HTR-8/SVneo (cell line): Measurements from ENCODE around the gene CLHC1.
"Not testable (repeated sequence)": the region's sequence is repeated elsewhere in the genome, so short reads cannot be mapped to it uniquely, and the experiment has no call there.

Source experiments
- DNase-seq: peaks from one replicate; pipeline ENCODE4 v3.0.0; 2011; ENCODE audit warnings: low spot score, mixed read lengths; ENCODE audit not compliant: insufficient read length
- FAIRE-seq: peaks from 2 replicates; lab custom pipeline; 2011; peaks lifted over from hg19 to GRCh38; lab: Jason Lieb, UNC

The CLHC1 gene

GRCh38 chr2:55156326-55156725 is 75.8 kb downstream of the CLHC1 start:
- no peak for DNase-seq
- FAIRE-seq, result no peak

DNA sequence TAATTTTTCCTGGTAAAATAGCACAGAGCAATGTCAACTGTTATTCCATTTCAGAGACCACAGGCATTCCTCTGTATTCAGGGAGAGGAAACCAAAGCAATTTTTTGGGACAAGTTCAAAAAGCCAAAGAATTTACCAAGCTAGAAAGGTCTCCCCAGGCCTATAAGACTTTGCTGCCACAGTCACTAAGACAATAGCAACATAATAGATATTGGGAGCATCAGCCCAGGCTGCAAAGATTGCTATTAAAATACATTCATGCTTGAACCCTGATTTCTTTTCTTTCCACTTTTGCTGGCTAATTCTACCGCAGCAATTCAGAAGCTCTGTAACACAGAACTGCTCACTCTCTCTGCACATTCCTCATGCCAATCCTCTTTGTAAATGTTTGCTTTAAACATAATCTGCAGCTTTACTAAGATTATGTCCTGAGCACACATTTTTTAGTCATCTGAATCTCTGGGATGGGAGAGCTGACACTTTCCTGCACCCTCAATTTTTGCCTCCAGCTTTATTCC is 76.3 kb downstream of the CLHC1 start:
- DNase-seq (no peak), FAIRE-seq (no peak)

GRCh38 chr2:55155206-55155605 is 76.9 kb downstream of the CLHC1 start:
- FAIRE-seq (no peak), DNase-seq (no peak)

DNA sequence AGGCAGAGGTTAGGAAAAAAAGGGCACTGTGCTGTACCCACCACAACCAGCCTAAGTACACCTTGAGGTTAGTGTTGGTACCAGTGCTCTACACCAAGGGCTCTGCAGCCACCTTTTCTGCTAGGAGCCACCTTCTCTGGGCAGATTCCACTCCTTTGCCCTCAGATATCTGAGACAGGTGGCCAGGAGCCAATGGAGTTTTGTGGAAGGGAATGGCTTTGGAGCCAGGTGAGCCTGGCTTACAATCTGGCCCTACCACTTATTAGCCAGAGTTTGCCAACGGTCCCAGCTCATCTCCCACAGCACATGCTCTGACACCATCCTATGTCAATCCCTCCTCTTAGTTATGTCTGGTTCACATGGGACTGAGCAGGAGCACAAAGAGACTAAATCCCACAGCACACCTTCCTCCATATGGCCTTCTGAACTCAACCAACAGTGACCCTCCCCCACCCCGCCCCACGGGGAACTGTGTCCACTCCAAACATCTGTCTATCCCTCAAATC is 77.5 kb downstream of the CLHC1 start:
- DNase-seq (no peak), FAIRE-seq (peak; percentile 42)

DNA sequence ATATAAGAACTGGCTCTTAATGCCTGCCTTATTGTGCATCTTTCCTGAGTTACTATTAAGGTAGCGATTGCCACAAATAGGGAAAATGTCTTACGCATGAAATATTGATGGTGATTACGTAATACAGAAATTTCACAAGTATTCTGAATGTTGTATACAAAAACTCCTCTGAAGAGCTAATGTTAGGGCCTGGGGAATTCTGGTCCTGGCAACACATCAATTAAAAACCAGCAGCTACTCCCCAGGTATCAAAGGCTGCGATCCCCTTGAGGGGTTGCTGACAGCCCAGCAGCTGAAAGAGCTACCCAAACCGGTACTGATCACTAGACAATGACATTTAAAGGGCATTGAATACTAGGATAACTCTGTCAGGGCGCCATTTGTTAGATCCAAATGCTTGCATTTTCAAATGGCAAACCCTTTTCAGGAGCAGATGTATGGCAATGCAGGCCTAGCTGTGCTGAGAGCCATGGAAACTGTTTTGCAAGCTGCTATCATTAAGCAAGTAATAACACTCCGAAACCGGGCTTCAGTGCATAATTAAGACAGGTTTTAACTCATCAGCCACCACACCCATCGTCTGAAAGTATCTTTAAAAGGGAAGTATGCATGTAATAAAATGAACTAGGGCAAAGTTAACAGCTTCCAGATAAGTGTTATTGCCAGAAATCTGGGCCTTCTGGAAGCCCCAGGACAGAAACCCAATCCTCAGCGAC is 78.4 kb downstream of the CLHC1 start:
- DNase-seq (no peak), FAIRE-seq (no peak)

DNA sequence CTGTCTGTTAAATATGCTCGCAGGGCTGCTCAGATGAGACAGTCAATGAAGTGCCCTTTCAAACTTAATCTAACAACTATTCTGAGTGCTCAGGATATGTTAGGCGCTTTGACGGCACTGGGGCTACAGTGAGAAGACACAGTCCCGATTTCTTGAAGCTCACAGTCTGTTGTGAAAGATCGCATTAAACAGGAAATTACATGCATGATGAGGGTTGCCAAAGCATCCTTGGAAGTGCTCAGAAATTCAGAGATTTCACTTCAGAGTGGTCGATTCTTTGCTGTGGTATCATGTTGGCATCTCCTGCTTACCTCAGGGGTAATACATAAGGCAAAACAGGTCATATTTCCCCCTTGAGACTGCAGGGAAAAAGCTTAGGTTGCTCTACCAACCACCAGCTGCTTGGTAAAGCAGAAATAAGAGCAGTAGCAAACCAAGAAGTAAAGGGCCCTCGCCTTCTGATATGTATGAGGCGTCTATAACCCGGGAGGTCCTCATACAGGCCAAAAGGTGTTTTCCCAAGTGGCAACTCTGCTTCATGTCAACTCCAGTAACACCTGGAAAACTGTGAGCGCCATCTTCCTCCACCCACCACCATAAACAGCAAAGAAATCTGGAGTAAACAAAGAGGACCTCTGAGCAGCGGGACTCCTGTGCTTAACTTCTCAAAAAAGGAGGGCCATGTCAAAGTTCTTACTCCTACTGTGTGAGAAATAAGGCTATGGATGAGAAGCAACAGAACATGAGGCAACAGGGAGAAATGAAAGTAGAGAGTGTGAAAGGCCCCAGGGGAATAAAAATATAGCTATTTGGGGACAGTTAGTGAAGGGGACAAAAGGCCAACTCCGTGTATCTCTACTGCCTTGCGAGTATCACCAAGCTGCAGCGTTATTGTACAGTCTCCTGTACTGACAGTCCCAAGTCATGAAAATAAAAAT is 79.3 kb downstream of the CLHC1 start:
- DNase-seq, result no peak
- no peak for FAIRE-seq

GRCh38 chr2:55151733-55152433 is 80.2 kb downstream of the CLHC1 start:
- no peak for FAIRE-seq

DNA sequence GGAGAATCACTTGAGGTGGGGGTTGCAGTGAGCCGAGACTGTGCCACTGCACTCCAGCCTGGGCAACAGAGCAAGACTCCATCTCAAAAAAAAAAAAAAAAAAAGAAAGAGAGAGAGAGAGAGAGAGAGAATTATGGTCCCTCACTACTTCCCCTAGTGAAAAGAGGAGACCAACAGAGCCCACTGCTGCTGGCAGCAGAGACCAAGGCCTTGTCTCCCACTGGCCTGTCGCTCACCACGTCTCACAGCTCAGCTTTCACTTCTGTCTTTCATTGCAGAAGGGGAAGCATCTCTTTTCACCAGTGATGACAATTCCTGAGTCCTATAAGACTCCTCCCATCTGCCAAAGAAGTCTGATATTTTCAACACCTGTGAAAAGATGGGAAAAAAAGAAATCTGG is 81.3 kb downstream of the CLHC1 start:
- DNase-seq, result no peak
- no peak for FAIRE-seq

More at GRCh38 chr2:55151733-55152433, 80.2 kb downstream of the CLHC1 start:
- no peak for DNase-seq

DNA sequence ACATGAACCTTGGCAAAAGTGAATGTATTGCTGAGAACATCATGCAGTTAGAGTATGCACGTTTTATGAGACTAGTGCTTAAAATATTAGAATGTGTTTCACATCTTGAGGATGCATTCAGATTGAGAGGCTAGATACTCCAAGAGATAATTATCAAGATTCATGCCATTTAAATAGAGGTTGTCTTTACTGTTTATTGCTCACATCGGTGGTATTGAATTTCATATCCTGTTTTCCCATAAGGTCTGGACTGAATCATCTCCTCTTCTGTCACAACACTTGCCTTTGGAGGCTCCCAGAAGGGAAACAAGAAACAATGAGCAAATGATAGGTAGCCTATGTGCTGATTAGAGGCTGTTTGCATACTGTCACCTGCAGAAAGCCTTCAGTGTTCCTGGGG is 83.8 kb downstream of the CLHC1 start:
- peak; percentile 16 for FAIRE-seq
- peak; percentile 63 for DNase-seq

DNA sequence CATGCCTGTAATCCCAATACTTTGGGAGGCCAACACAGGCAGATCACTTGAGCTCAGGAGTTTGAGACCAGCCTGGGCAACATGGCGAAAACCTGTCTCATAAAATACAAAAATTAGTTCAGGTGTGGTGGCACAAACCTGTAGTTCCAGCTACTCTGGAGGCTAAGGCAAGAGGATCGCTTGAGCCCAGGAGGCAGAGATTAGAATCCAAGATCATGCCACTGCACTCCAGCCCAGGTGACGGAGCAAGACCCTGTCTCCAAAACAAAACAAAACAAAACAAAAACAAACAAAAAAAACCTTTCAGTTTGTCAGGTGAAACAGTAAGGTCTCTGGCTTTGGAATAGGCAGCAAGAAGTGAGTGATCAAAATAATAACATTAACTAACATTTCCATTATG is 84.6 kb downstream of the CLHC1 start:
- DNase-seq, result no peak
- FAIRE-seq, result no peak

DNA sequence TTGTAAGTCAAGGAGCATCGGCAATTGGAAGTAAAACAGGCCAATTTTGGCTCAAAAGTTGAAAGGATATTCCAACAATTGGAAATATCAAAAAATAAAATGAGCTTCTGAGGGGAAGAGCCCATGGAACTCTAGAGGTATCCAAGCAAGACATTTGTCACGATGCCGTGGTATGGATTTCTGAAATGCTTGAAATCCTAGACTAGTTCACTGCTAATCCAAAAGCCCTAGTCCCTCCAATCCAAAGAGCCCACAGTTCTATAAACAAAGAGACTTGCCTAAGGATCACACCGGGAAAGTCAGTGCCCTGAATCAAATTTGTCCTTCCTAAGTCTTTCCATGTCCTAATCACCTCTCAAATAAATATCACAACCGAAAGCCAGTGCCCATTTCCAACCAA is 85.1 kb downstream of the CLHC1 start:
- FAIRE-seq, result no peak

GRCh38 chr2:55146263-55146662 is 85.8 kb downstream of the CLHC1 start:
- DNase-seq (no peak), FAIRE-seq (no peak)

More for the DNA sequence above, 85.1 kb downstream of the CLHC1 start:
- no peak for DNase-seq

GRCh38 chr2:55144922-55145820 is 86.9 kb downstream of the CLHC1 start:
- DNase-seq (no peak), FAIRE-seq (no peak)

GRCh38 chr2:55143706-55144105 is 88.4 kb downstream of the CLHC1 start:
- DNase-seq, FAIRE-seq: not testable (repeated sequence)

GRCh38 chr2:55142518-55142917 is 89.6 kb downstream of the CLHC1 start:
- no peak for DNase-seq
- no peak for FAIRE-seq

DNA sequence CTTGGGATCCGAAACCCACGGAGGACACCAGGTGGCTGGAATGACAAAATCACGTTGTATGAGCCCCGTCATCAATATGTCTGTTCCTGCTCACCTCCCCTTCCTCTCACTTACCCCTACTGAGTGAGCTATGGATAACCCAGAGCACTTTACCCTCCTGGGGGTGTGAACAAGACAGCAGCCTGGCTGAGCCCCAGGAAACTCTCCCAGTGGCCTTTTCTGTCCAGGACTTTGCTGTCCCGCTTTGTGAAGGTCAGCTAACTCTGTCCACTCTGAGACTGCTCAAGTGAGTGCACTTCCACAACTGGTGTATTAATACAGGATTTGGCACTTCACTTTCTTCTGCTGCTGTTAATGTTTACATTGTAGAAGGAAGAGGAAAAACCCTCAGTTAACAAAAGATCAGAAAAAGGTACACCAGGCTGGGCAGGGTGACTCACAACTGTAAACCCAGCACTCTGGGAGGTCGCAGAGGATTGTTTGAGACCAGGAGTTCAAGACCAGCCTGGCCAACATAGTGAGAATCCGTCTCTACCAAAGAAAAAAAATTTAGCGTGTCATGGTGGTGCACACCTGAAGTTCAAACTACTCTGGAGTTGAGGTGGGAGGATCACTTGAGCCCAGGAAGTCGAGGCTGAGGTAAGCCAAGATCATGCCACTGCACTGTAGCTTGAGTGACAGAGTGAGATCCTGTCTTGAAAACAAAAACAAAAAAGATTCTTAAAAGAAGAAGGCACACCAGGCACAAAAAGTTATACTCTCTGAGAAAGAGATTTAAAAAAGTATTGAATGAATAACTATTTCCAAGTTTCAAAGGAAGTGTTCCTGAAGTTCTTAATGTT is 90.3 kb downstream of the CLHC1 start:
- no peak for FAIRE-seq
- DNase-seq, result no peak

DNA sequence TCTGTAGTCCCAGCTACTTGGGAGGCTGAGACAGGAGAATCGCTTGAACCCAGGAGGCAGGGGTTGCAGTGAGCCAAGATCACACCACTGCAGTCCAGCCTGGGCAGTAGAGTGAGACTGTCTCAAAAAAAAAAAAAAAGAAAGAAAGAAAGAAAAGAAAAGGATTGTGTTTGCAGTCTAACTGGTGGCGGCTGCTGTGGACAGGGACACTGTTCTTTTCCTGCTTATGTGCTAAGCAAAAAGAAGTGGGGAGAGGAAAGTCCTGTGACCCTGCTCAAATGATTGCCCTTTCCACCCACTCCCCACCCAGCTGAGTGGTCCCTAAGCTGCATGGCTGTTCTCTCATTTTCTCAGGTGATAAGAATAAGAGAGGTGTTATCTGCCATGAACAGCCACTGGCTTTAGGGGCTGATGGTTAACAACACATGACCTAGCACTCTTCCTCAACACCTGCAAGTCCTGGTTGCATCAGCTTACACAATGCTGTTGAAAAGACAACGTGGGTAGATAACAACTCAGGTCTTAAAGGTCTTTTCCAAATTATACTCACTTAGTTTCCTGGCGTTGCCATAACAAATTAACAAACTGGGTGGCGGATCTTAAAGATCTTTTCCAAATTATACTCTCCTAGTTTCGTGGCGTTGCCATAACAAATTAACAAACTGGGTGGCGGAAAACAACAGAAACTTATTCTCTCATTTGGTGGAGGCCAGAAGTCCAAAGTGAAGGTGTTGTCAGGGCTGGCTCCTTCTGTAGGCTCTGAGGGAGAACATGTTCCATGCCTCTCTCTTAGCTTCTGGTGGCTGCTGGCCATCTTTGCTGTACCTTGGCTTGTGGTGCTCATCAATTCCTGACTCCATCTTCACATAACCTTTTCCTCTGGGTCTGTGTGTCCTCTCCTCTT is 91.5 kb downstream of the CLHC1 start:
- FAIRE-seq (no peak), DNase-seq (no peak)
